ENCODE measurements around the gene NAA40.

NAA40 gene

DNA sequence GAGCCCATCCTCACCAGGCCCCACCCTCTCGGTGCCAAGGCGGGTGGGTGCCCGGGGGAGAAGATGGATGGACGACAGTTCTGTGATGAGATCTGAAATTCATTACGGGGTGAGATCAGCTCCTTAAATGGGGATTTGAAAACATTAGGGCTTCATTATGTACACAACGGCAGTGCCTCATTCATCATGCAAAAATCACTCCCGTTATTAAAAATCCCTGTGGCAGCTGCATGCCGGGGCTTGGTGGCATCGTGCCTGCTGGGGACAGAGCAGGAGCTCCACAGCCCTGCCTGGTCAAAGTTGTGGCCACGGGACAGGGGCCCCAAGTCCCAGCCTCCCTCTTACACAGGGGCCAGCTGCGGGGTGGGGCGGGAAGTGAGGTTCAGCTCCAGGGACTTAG, 67.6 kb downstream of the NAA40 start:
- H3K27me3 ChIP-seq (ENCODE audit: insufficient read depth, poor library complexity, severe bottlenecking), result no peaks in the 10 kb centered on the region
- no peak overlapping the region for H3K4me3 ChIP-seq (replicated peaks; ENCODE audit: insufficient read depth, low read length)
- no peak overlapping the region for H3K27ac ChIP-seq (replicated peaks)
- no peak for TF ChIP-seq GABPA (IDR thresholded peaks at IDR 0.05; ENCODE audit: low read depth)
- DNase-seq (ENCODE audit: low read depth in 1 of 2, low spot score in 1 of 2), result no peak

All from HL-60 (cell line).